ENCODE measurements around the gene ZIC5.

ZIC5 gene

GRCh38 chr13:99991013-99991827, 19.7 kb upstream of the ZIC5 start:
- no peak for TF ChIP-seq POLR2A (IDR thresholded peaks at IDR 0.05; ENCODE audit: low read depth, low read length)
- FAIRE-seq (no peak), DNase-seq (ENCODE audit: insufficient read length, low spot score) (no peak)

GRCh38 chr13:99990126-99990977, 18.8 kb upstream of the ZIC5 start:
- FAIRE-seq, result no peak
- DNase-seq (ENCODE audit: insufficient read length, low spot score), result no peak
- no peak for TF ChIP-seq POLR2A (IDR thresholded peaks at IDR 0.05; ENCODE audit: low read depth, low read length)

- FAIRE-seq (no peak), DNase-seq (ENCODE audit: insufficient read length, low spot score) (no peak)
- no peak for TF ChIP-seq POLR2A (IDR thresholded peaks at IDR 0.05; ENCODE audit: low read depth, low read length)
Observed at GRCh38 chr13:99989276-99990125, 17.9 kb upstream of the ZIC5 start.

- FAIRE-seq, result no peak
- DNase-seq (ENCODE audit: insufficient read length, low spot score), result no peak
- no peak for TF ChIP-seq POLR2A (IDR thresholded peaks at IDR 0.05; ENCODE audit: low read depth, low read length)
Observed at GRCh38 chr13:99988529-99989275, 17.1 kb upstream of the ZIC5 start.

GRCh38 chr13:99987154-99988019, 15.8 kb upstream of the ZIC5 start:
- TF ChIP-seq POLR2A (IDR thresholded peaks at IDR 0.05; ENCODE audit: low read depth, low read length), result no peak
- peak; percentile 48 for FAIRE-seq
- no peak for DNase-seq (ENCODE audit: insufficient read length, low spot score)

GRCh38 chr13:99986741-99987140, 15.2 kb upstream of the ZIC5 start:
- DNase-seq (ENCODE audit: insufficient read length, low spot score) (no peak), FAIRE-seq (peak; percentile 11)
- TF ChIP-seq POLR2A (IDR thresholded peaks at IDR 0.05; ENCODE audit: low read depth, low read length), result no peak

GRCh38 chr13:99985886-99986527, 14.4 kb upstream of the ZIC5 start:
- FAIRE-seq (no peak), DNase-seq (ENCODE audit: insufficient read length, low spot score) (no peak)
- no peak for TF ChIP-seq POLR2A (IDR thresholded peaks at IDR 0.05; ENCODE audit: low read depth, low read length)

- FAIRE-seq (no peak), DNase-seq (ENCODE audit: insufficient read length, low spot score) (no peak)
- no peak for TF ChIP-seq POLR2A (IDR thresholded peaks at IDR 0.05; ENCODE audit: low read depth, low read length)
Observed at GRCh38 chr13:99985241-99985874, 13.8 kb upstream of the ZIC5 start.

GRCh38 chr13:99984461-99985240, 13.1 kb upstream of the ZIC5 start:
- DNase-seq (ENCODE audit: insufficient read length, low spot score), result no peak
- no peak for TF ChIP-seq POLR2A (IDR thresholded peaks at IDR 0.05; ENCODE audit: low read depth, low read length)
- FAIRE-seq, result no peak

GRCh38 chr13:99983499-99984401, 12.2 kb upstream of the ZIC5 start:
- DNase-seq (ENCODE audit: insufficient read length, low spot score), result no peak
- FAIRE-seq, result peak; percentile 67

More at GRCh38 chr13:99983499-99984401, 12.2 kb upstream of the ZIC5 start:
- no peak for TF ChIP-seq POLR2A (IDR thresholded peaks at IDR 0.05; ENCODE audit: low read depth, low read length)

All from H54 (cell line).